Activated T-helper 1 cell treated with anti-CD3 and anti-CD28 coated beads, Interleukin-12 subunit alpha, Interleukin-12 subunit beta, Interleukin-2, Interleukin-4 antibody, amounts not matched to agents 30 ng/mL and 10 ng/mL and 1 ng/mL, durations not matched to agents 14 hours and 24 hours and 36 hours (primary cell): ENCODE measurements around the gene CYTH3. TPM values are rescaled to one million over a fixed set of nuclear protein-coding genes. Genes with fewer than 3 reads are reported as not detected.

Source experiments
- DNase-seq: peaks from one replicate; pipeline ENCODE4 v3.0.0; 2021; ENCODE audit warnings: low spot score
- H3K27ac Mint-ChIP-seq: one replicate; pipeline ENCODE4 v1.8.0; 2021; ENCODE audit warnings: mild to moderate bottlenecking, mixed read lengths
- H3K27me3 Mint-ChIP-seq: one replicate; pipeline ENCODE4 v1.8.0; 2022; ENCODE audit warnings: mild to moderate bottlenecking, moderate library complexity, mixed read lengths; ENCODE audit not compliant: insufficient read depth
- H3K36me3 Mint-ChIP-seq: one replicate; pipeline ENCODE4 v1.8.0; 2021; ENCODE audit warnings: low read depth, mixed read lengths
- H3K4me1 Mint-ChIP-seq: one replicate; pipeline ENCODE4 v1.8.0; 2021; ENCODE audit warnings: low read depth, mixed read lengths
- H3K4me3 Mint-ChIP-seq: one replicate; pipeline ENCODE4 v1.8.0; 2021; ENCODE audit warnings: mild to moderate bottlenecking, moderate library complexity, mixed read lengths
- H3K9me3 Mint-ChIP-seq: one replicate; pipeline ENCODE4 v1.8.0; 2021; ENCODE audit warnings: mixed read lengths
- intact Hi-C: fragments of 100-400 bp; cut with micrococcal nuclease; formaldehyde crosslinking; loops from one replicate; pipeline ENCODE4 v1.15.1; 2024
- total RNA-seq: library from RNA; stranded (reverse); gene quantifications from 2 replicates; pipeline ENCODE4 v1.2.3, GENCODE V29; 2022

Gene CYTH3
- total RNA-seq, 1 donor from 2014 or later: 0.65 TPM

DNA sequence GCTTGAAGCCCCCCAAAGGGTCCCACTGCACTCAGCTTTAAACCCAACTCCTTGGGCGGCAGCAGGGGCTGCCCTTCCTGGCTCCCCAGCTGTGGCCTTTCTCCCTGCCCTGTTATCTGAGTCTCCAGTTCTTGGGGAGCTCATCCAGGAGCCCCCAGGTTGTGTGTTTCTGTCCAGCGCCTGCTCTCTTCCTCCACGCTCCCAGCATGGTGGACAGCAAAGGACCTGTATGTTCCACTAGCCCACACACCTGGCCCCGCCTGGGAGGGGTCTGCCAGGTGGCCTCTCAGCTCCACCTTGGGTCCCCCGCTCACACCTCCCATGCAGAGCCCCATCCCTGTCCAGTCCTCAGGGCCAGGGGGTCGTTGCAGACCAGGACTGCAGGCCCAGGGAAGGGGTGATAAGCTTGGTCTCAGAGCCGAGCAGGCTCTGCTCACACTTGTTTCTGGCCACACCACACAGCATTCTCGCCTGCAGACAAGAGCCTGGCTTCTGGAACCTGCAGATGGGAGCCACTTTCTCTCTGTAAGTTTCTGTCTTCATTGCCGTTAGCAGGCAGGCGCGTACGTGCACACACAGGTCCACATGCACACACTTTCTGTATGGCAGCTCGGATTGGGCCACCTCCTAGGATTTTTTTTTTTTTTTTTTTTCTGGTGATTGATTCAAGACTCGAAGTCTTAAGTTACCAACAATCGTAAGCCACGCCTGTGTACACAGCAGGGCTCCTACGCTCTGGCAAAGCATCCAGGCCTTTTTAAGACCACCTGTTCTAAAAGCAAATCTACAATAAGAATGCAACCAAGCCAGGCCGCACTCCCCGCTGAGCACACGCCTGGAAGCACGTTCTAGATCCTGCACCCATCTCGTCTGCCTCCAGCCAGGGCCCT, 104.6 kb downstream of the CYTH3 start:
- Mint-ChIP-seq H3K27ac (no peak overlapping the region), H3K36me3 (no peaks in the 10 kb centered on the region), H3K9me3 (no peaks in the 10 kb centered on the region), H3K4me3 (no peak overlapping the region), H3K4me1 (no peaks in the 10 kb centered on the region), H3K27me3 (no peaks in the 10 kb centered on the region)
- no peak for DNase-seq
- intact Hi-C loops: no loop called here

- no peaks in the 10 kb centered on the region for H3K4me1 Mint-ChIP-seq
- no peaks in the 10 kb centered on the region for H3K27me3 Mint-ChIP-seq
- intact Hi-C loops: no loop called here
- H3K4me3 Mint-ChIP-seq: no peak overlapping the region
- H3K27ac Mint-ChIP-seq: no peak overlapping the region
- no peaks in the 10 kb centered on the region for H3K36me3 Mint-ChIP-seq
- no peak for DNase-seq
- H3K9me3 Mint-ChIP-seq: no peaks in the 10 kb centered on the region
Measured at GRCh38 chr7:6167004-6167551, 105.3 kb downstream of the CYTH3 start.

- intact Hi-C loops: no loop called here
- no peak overlapping the region for H3K4me3 Mint-ChIP-seq
- H3K36me3 Mint-ChIP-seq: no peaks in the 10 kb centered on the region
- H3K9me3 Mint-ChIP-seq: no peaks in the 10 kb centered on the region
- H3K27ac Mint-ChIP-seq: no peak overlapping the region
- H3K4me1 Mint-ChIP-seq: peaks cover 3% of the 10 kb centered on the region
- no peaks in the 10 kb centered on the region for H3K27me3 Mint-ChIP-seq
- no peak for DNase-seq
Measured at GRCh38 chr7:6166443-6166891, 106.0 kb downstream of the CYTH3 start.

DNA sequence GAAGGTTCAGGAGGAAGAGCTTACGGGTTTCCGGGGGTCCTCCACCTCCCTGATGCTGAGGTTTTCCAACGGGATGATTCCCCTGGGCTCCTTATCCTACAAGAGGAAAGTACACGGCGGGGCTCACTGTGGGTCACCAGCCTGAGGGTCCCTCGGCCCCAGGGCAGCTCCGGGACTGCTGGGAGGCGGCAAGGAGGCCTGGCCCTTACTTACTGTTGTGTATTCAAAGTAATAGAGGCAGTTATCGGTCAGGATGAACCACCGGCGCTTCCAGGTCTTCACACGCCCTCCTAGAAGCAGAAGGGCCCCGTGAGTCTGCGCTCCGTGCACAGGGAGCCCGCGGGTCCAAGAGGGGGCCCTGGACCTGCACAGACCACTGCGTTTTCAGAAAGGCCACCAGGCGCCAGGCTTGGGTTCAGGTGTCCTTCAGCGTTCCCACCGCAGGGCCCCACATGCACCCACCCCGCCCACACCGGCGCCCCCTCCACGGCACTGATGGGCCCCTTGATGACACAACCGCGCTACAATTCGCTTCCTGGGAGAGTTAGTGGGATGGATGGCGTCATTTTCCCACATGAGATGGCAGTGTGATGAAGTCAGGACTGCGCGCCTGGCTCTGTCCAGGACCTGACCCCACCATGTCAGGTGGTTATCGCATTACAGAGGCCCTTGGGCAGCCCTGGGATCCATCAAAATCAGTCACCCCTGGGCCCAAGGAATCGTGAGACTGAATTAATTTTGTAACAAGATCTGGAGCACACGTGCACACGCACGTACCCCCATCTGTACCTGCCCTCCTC, 106.7 kb downstream of the CYTH3 start:
- no peak overlapping the region for H3K27ac Mint-ChIP-seq
- H3K36me3 Mint-ChIP-seq: no peaks in the 10 kb centered on the region
- no peaks in the 10 kb centered on the region for H3K9me3 Mint-ChIP-seq
- intact Hi-C loops: no loop called here
- no peaks in the 10 kb centered on the region for H3K27me3 Mint-ChIP-seq
- no peak for DNase-seq
- peaks cover 5% of the 10 kb centered on the region for H3K4me1 Mint-ChIP-seq
- H3K4me3 Mint-ChIP-seq: no peak overlapping the region

GRCh38 chr7:6165075-6165474, 107.3 kb downstream of the CYTH3 start:
- Mint-ChIP-seq H3K4me3 (no peak overlapping the region), H3K27ac (no peak overlapping the region), H3K9me3 (no peaks in the 10 kb centered on the region), H3K4me1 (peaks cover 5% of the 10 kb centered on the region), H3K27me3 (no peaks in the 10 kb centered on the region), H3K36me3 (peaks cover 3% of the 10 kb centered on the region)
- no peak for DNase-seq
- intact Hi-C loops: no loop called here

- no peak for DNase-seq
- Mint-ChIP-seq H3K4me1 (peaks cover 5% of the 10 kb centered on the region), H3K27me3 (no peaks in the 10 kb centered on the region), H3K9me3 (no peaks in the 10 kb centered on the region), H3K27ac (no peak overlapping the region), H3K36me3 (peaks cover 3% of the 10 kb centered on the region), H3K4me3 (no peak overlapping the region)
- intact Hi-C loops: no loop called here
Measured at GRCh38 chr7:6164491-6164890, 107.9 kb downstream of the CYTH3 start.

DNA sequence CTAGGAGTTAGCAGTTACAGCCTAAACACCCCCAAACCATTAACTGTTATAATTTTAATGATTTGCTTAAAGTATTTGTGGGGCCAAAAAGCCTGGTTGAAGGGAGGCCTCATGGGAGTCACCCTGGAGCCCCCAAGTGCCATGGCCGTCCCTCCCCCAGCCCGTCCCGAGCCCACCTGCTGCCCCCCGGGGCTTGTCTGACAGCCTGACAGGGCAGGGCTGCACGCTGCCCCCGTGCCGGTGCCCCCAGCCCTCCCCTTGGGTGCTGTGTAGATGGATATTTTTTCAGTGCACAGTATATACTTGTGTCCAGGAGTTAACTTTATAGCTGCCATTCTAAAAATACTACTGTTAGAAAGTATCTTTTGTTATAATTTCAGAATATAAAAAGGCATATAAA, 108.4 kb downstream of the CYTH3 start:
- Mint-ChIP-seq H3K4me3 (no peak overlapping the region), H3K9me3 (no peaks in the 10 kb centered on the region), H3K27ac (no peak overlapping the region), H3K27me3 (no peaks in the 10 kb centered on the region), H3K4me1 (peaks cover 5% of the 10 kb centered on the region), H3K36me3 (peaks cover 3% of the 10 kb centered on the region)
- DNase-seq: no peak
- intact Hi-C loops: no loop called here

DNA sequence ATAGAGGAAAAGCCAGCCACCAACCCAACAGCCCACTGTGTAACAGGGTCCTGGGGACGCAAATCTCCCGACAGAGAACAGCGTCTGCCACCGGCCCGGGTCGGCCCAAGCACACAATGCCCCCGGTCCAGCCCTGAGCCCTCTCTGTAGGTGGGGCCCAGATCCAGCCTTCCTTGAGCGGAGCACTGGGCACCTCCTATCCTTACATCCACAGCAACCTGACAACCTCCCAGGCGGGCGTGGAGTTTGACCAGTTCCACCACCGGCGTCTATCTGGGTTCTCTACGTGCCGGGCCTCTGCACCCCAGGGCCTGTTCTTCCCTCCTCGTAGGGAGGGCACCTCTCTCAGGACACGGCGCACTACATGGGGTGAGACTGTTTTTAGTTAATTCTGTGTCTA, 109.0 kb downstream of the CYTH3 start:
- H3K4me1 Mint-ChIP-seq: peaks cover 5% of the 10 kb centered on the region
- H3K9me3 Mint-ChIP-seq: no peaks in the 10 kb centered on the region
- no peaks in the 10 kb centered on the region for H3K27me3 Mint-ChIP-seq
- peaks cover 3% of the 10 kb centered on the region for H3K36me3 Mint-ChIP-seq
- DNase-seq: no peak
- H3K4me3 Mint-ChIP-seq: no peak overlapping the region
- H3K27ac Mint-ChIP-seq: no peak overlapping the region
- intact Hi-C loops: no loop called here

DNA sequence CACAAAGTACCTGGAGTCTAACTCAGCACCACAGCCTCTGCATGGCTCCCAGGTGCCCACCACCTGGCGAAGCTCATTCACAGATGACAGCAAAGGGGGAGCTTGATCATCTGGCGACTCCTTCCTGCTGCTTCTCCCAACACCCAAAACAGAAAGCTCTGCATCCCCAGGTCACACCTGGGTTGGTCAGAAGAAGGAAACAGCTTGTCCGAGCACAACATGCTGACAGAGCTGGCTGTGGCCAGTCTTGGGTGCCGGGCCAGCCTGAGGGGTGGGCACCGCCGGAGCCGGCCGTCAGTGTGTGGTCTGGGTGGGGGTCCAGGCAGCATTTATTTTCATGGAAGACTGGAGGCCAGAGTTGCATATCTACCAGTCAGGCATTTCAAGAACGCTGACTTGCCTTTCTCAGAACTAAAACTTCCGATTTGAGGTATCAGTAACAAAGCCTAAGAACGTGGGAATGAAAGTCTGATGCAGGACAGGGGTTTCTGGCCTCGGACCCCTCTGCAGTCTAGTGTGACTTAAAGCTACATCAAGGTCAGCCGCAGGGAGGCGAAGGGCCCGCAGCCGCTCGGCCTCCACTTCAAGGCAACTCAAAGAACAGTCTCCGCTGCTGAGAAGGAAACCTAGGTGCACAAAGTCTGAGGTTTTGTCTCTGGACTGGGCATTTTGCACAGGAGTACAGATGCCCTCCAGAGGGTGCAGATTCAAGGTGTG, 109.6 kb downstream of the CYTH3 start:
- H3K27ac Mint-ChIP-seq: no peak overlapping the region
- peaks cover 5% of the 10 kb centered on the region for H3K4me1 Mint-ChIP-seq
- intact Hi-C loops: no loop called here
- H3K27me3 Mint-ChIP-seq: no peaks in the 10 kb centered on the region
- H3K9me3 Mint-ChIP-seq: no peaks in the 10 kb centered on the region
- DNase-seq: no peak
- H3K36me3 Mint-ChIP-seq: peaks cover 3% of the 10 kb centered on the region
- no peak overlapping the region for H3K4me3 Mint-ChIP-seq

DNA sequence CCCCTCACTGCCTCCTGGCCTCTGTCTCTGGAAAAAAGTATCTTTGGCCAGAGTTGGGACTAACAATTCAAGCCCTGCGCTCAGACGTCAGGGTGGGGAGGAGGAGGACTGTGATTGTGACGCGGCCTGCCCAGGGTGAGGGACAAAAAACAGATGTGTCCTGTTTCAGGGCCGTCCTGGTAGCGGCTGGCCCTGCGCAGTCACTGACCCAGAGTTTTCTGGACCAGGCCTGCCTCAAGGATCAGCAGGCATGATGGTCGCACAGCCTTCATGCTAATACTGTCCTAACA, 110.1 kb downstream of the CYTH3 start:
- no peak for DNase-seq
- H3K27ac Mint-ChIP-seq: no peak overlapping the region
- peaks cover 3% of the 10 kb centered on the region for H3K36me3 Mint-ChIP-seq
- no peaks in the 10 kb centered on the region for H3K9me3 Mint-ChIP-seq
- no peak overlapping the region for H3K4me3 Mint-ChIP-seq
- intact Hi-C loops: no loop called here
- no peaks in the 10 kb centered on the region for H3K27me3 Mint-ChIP-seq
- H3K4me1 Mint-ChIP-seq: peaks cover 5% of the 10 kb centered on the region

DNA sequence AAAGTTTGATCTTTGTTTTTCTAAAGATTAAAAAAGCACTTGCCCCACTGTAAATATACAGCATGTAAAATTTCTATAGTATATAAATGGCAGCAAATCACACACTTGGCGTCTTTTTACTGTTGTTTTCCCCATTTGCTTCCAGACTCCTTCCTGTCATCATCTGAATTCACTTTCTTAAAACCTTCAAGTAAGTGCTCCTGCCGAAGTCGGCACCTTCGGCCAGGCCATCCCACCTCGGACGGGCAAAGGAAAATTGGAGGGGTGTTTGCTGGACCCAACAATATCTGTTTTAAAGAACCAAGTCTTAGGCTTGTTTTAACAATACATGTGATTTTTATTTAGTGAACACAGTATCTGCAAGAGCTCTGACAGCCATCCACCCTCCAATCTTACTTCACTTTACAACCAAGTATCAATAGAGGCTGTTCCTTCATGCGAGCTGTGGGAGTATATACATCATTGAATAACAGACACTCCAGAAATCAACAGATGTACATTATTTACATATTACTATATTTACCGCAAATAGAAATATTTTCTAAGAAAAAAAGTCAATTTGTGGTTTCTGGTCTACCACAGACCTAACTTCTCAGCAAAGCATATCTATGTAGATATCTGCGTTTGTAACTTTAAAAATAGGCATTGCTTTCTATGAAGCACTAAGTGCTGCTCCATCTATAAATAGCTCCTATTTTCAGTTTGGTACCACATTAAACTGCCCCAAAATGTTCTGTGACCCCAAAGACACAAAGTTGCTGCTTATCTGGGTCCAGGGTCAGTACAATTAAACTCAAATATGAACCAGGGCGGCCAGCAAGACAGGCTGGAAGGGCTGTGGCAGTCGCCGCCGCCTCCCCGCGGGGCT, 110.7 kb downstream of the CYTH3 start:
- DNase-seq: no peak
- no peaks in the 10 kb centered on the region for H3K9me3 Mint-ChIP-seq
- no peak overlapping the region for H3K4me3 Mint-ChIP-seq
- H3K27ac Mint-ChIP-seq: no peak overlapping the region
- intact Hi-C loops: no loop called here
- no peaks in the 10 kb centered on the region for H3K27me3 Mint-ChIP-seq
- peaks cover 7% of the 10 kb centered on the region for H3K36me3 Mint-ChIP-seq
- peaks cover 5% of the 10 kb centered on the region for H3K4me1 Mint-ChIP-seq

- H3K4me1 Mint-ChIP-seq: peaks cover 5% of the 10 kb centered on the region
- no peak overlapping the region for H3K4me3 Mint-ChIP-seq
- H3K9me3 Mint-ChIP-seq: no peaks in the 10 kb centered on the region
- H3K27me3 Mint-ChIP-seq: no peaks in the 10 kb centered on the region
- DNase-seq: no peak
- H3K27ac Mint-ChIP-seq: no peak overlapping the region
- intact Hi-C loops: loop anchor here (1.0 kb wide), 1 partner anchor 163 kb away; no protein-coding TSS in a partner anchor
- H3K36me3 Mint-ChIP-seq: peaks cover 18% of the 10 kb centered on the region
Measured at GRCh38 chr7:6160191-6160623, 112.2 kb downstream of the CYTH3 start.
